ENCODE data around the gene PRAF2. TPM values are rescaled to one million over a fixed set of nuclear protein-coding genes. Genes with fewer than 3 reads are reported as not detected.
A peak's percentile ranks its signal among the peaks of the same experiment; 100 is the strongest.

Gene PRAF2
- total RNA-seq, 1 experiment from 2014 or later, result 36.3 TPM

DNA sequence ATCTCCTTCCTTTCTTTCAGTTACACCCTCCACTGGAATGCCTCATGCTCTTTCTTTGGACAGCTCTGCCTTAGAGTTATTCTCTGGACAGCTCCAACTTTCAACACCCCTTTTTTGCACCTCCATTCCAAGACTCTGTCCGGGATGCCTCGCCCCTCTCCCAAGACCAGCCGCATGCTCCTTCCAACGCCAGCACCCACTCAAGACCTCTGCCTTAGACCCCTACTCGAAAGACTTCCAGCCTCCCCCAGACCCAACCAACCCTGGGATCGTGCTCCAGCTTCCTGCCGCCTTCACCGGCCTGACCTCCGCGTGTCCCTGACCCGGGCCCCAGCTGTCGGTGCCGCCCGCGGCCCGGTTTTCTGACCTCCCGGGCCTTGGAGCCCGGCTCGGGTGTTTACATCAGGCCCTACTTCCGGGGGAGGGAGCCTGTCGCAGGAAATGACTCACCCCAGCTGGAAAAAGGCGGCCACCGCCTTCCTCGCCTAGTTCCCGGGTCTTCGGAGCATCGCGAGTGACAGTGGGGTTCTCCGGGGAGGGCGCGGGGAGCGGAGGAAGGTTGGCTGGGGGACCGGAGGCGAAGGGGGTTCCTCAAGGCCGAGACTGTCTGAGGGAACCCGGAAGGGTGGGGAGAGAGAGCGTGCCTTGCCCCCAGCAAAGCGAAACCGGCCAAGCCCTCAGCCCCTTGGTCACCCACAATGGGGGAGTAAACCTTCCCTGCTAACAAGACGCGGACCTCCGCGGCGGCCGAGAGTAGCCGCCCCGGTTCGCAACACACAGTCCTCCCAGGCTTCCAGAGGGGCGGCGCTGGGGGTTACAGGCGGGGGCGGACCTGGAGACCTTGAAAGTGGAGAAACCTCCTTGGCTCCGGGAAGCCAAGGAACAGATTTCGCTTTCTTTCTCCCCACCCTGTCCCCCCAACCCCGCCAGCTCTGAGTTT is 6.0 kb upstream of the PRAF2 start, which contains the start of gene WDR45:
TSS of gene WDR45 (minus strand) at position 399 of the 940 bp plus-strand sequence. CDS start 1,792 bp downstream, outside the sequence.
- H3K27me3 ChIP-seq (ENCODE audit: control insufficient read depth, insufficient read depth, low read length), result no peaks in the 10 kb centered on the region
- intact Hi-C loops (cut with micrococcal nuclease; ENCODE audit: unreplicated experiment), result no loop called here
- in situ Hi-C loops (cut with HindIII; ENCODE audit: low pct_unique_long_range_greater_than_20kb, low sequenced_read_pairs), result no loop called here
- H3K9me3 ChIP-seq (ENCODE audit: control insufficient read depth, insufficient read depth, low read depth, low read length), result no peaks in the 10 kb centered on the region
- ATAC-seq (peak; percentile 93), DNase-seq (ENCODE audit: low read depth, low spot score) (no peak)
- no peaks in the 10 kb centered on the region for H3K36me3 ChIP-seq (ENCODE audit: control insufficient read depth, insufficient read depth, low read length)
- POLR2A ChIA-PET, result interaction anchor here (0.7 kb wide), 1 partner anchor 17 kb away, joined by 3 read pairs; no protein-coding TSS in a partner anchor
- BruUV-seq (replicated peaks), result TSS peak; percentile 97
- H3K4me3 ChIP-seq (ENCODE audit: low read depth in 2 of 2, low read length in 2 of 2), result peak within 1 kb of the TSS; percentile 66 to 91
- H3K4me1 ChIP-seq (ENCODE audit: control insufficient read depth, insufficient read depth, low read length), result no peaks in the 10 kb centered on the region; the same call in 1 of the 2 replicates
- TF ChIP-seq SIN3A (IDR thresholded peaks at IDR 0.05; ENCODE audit: borderline replicate concordance, insufficient read depth, low read depth, low read length) (peak; percentile 76), POLR2AphosphoS5 (IDR thresholded peaks at IDR 0.05; ENCODE audit: low read depth, low read length) (peak; percentile 79), REST (IDR thresholded peaks at IDR 0.05; ENCODE audit: insufficient read depth in 1 of 2, low read depth in 2 of 2, low read length in 1 of 2) (peak in 1 of 2 experiments; percentile 47; a peak in 1 of 4 replicates), TCF7L2 (IDR thresholded peaks at IDR 0.05; ENCODE audit: low read depth, low read length) (no peak)
- TF ChIP-seq, protein P1, sequence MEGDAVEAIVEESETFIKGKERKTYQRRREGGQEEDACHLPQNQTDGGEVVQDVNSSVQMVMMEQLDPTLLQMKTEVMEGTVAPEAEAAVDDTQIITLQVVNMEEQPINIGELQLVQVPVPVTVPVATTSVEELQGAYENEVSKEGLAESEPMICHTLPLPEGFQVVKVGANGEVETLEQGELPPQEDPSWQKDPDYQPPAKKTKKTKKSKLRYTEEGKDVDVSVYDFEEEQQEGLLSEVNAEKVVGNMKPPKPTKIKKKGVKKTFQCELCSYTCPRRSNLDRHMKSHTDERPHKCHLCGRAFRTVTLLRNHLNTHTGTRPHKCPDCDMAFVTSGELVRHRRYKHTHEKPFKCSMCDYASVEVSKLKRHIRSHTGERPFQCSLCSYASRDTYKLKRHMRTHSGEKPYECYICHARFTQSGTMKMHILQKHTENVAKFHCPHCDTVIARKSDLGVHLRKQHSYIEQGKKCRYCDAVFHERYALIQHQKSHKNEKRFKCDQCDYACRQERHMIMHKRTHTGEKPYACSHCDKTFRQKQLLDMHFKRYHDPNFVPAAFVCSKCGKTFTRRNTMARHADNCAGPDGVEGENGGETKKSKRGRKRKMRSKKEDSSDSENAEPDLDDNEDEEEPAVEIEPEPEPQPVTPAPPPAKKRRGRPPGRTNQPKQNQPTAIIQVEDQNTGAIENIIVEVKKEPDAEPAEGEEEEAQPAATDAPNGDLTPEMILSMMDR (IDR thresholded peaks at IDR 0.05), result no peak
- peak within 1 kb of the TSS; percentile 84 for H3K27ac ChIP-seq (ENCODE audit: low read length)
- CTCF ChIA-PET, result no interaction called here

DNA sequence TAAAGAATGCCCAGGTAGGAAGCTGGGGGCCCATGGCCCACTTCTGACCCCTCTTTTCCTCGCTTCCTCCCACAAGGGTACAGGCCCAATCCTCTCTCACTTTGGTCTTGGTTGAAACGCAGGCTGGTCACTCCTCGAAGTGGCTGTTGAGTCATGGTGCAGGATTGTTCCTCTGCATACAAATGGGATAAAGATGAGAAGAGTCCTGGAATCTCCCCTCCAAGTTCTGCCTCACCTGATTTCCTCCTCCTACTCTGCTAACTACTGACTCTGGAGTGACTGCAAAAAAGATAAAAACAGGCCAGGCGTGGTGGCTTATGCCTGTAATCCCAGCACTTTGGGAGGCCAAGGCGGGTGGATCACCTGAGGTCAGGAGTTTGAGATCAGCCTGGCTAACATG is 4.1 kb upstream of the PRAF2 start:
- in situ Hi-C loops (cut with HindIII; ENCODE audit: low pct_unique_long_range_greater_than_20kb, low sequenced_read_pairs), result no loop called here
- BruUV-seq (replicated peaks), result no TSS peak
- CTCF ChIA-PET, result no interaction called here

More for the DNA sequence above, 4.1 kb upstream of the PRAF2 start:
- no peak for ATAC-seq
- no peaks in the 10 kb centered on the region for H3K9me3 ChIP-seq (ENCODE audit: control insufficient read depth, insufficient read depth, low read depth, low read length)
- no peak for DNase-seq (ENCODE audit: low read depth, low spot score)
- H3K27ac ChIP-seq (ENCODE audit: low read length), result no peak overlapping the region
- no peaks in the 10 kb centered on the region; the same call in 1 of the 2 replicates for H3K4me1 ChIP-seq (ENCODE audit: control insufficient read depth, insufficient read depth, low read length)
- no peaks in the 10 kb centered on the region for H3K36me3 ChIP-seq (ENCODE audit: control insufficient read depth, insufficient read depth, low read length)
- no peak for TF ChIP-seq POLR2AphosphoS5 (IDR thresholded peaks at IDR 0.05; ENCODE audit: low read depth, low read length)
- TF ChIP-seq, protein P1 (IDR thresholded peaks at IDR 0.05), result no peak
- intact Hi-C loops (cut with micrococcal nuclease; ENCODE audit: unreplicated experiment), result no loop called here
- H3K27me3 ChIP-seq (ENCODE audit: control insufficient read depth, insufficient read depth, low read length), result no peaks in the 10 kb centered on the region
- POLR2A ChIA-PET, result no interaction called here
- H3K4me3 ChIP-seq (ENCODE audit: low read depth in 2 of 2, low read length in 2 of 2), result no peak overlapping the region

Data from Panc1 (cell line).